HG02588 (cell line): ENCODE data around the gene SP6.

Experiments used
- ATAC-seq: cut with Tn5 transposase; IDR thresholded peaks from one replicate; pipeline ENCODE4 v1.9.1; 2021; ENCODE audit warnings: mild to moderate bottlenecking, moderate library complexity; ENCODE audit not compliant: unreplicated experiment

Gene SP6

DNA sequence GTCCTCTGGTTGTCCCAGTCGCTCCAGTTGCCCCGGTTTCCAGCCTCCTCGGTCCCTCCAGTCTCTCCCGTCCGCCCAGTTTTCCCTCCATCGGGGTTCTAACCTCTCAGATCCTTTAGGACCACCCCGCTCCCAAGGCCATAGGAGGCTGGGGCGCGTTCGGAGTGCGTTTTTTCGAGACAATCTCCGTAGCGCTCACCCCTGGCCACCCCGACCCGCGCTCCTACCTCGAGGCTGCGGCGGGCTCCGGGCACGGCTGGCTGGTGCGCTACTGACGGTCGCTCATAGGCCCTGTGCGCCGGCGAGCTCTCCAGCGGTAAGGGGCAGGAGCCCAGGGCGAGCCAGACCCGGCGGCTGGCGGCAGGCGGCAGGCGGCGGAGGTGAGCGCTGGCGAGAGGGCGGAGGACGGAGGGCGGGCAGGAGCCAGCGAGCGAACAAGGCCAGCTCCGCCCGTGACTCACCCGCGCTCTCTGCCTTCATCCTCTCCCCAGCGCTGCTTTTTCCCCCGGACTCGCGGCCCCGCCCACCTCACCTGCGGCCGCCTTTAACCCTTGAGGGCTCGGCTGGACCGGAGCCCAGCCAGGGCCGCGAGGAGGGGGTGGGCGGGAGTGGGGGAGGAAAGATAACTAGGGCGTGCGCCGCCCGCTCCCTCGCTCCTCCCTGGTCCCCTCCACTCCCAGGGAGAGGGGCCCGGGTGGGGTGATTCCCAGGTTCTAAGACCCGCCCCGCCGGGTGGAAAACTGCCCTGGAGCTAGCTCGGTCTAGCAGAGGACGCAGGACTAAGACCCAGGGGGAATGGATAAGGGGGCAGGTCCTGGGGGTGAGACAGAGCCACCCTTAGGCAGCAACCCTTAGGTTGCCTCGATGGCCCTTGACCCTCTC, at the start of gene SP6:
Gene SP6 (minus strand): TSS at position 472 of the 882 bp plus-strand sequence. CDS start 2,734 bp downstream, outside the sequence.
- ATAC-seq: no peak

DNA sequence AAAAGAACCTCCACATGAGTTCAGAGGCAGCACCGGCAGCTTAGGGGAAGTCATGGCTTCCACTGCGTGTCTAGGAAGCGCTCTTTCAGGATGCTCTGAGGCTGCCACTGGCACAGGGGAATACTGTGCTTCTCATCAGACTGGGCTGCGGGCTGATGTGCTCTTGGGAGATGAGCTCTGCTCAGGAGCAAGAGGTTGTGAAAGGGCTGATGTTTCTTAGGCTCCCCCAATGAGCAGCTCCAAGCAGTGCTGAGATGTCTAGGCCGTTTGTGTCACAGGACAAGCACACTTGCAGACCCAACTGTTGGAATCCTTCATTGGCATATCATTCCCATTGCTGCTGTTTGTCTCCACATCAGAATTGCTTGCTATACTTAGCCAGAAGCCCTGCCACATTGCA, 48.7 kb upstream of the SP6 start:
- ATAC-seq: no peak

DNA sequence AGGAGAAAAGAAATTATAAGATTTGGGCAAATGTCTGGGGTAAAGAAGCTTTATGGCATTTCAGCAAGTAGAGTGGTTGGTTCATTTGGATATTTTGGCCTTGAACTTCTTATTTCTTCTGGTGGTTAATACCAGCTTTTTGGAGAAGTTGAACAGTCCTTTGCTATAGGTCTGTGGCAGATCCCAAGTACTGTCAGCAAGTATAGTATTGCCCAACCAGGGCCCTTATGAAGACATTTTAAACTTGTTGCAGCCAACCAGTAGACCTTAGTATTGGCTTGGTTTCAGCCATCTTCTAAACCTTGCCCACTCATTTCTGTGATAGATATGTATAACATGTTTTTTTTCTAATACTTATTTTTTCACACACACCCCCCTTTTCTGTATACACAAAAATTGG, 47.3 kb upstream of the SP6 start:
- no peak for ATAC-seq

DNA sequence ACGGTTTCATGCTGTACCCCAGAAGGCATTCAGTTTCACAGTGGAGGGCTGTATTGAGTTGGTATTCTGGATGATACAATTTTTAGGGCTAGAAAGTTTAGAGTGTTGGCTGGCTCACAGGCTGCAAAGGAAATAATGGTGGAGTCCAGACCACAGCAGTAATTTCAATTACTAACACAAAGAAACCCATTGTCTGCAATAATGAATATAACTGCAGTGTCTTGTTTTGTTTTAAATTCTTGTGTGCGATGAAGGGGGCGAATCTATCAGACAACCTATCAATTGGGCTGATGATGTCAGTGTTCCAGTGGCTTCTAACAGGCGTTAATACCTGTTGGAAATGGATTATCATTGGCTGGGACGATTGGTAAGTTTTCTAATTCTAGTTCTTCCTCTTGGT, 46.6 kb upstream of the SP6 start:
- no peak for ATAC-seq

DNA sequence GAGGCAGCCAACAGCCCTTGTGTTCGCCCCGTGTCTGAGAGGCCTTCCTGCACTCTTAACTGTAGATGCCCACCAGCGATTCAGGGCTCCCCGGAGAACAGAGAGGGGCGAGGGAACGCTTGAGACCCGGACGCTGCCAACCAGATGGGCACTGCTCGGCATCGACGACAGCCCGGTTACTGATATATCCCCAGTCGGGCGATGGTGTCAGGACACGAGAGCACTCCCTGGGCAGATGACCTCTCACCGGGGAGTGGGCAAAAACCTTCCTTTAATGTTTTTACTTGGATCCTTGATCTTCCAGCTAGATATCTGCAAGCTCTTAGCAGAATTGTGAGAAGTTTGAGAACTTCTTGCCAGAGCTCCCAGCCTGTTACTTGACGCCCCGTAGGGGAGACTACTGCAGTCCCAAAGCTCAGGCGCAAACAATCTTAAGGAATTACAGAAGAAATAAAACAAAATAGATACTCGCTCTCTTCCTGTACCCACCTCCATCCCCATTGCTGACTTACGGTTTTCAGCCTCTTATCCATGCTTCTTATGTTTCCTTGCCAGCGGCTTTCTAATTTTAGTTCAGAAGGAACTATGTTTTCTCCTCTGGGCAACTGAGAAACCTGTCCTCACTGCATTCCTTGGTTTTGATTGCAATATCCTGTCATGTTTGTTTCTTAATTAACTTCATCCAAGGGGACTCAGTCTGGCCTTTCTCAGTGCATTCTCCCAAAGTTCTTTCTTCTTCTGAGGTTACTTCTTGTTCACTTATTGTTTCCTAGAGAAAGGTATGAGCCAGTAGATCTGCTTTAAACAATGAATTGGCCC, 45.9 kb upstream of the SP6 start:
- no peak for ATAC-seq

DNA sequence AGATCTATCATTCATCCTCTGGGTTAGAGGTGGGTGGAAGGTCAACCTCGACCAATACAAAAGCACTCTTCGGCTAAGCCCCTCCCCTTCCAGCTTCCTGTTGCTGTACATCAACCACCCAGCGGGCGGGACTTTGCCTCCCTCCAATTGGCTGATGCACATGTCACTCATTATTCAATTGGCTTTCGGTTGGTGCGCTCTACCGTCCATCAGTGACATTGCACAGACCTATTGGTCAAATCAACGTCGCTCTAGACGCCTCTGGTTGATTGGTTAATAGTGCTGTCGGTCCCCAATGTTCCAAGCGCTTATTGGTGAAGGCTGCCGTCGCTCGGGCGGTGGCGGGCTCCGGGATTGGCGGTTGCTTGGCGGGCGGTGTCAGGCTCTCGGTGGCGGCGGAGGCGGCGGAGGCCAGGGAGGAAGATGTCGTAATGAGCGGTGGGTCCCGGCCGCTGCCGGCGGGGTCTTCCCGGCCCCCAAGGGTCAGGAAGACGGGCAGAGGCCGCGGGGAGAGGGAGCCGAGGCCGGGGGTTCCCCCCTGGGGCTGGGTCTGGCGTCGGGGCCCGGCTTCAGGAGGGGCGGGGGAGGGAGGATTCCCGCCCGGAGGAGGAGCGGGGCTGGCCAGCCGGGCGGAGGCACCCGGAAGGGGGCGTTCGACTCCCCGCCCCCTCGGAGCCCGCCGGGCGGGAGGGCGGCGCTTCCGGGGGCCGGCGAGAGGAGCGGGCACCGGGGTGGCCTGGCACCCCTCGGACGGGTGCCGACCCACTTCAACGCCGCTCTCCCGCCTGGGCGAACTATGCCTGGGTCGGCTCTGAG, 45.1 kb upstream of the SP6 start, which contains the start of gene SP2:
Gene SP2 (plus strand): TSS at position 381 of the 816 bp plus-strand sequence. CDS start 51 bp downstream, at position 432.
- ATAC-seq: peak; percentile 89

DNA sequence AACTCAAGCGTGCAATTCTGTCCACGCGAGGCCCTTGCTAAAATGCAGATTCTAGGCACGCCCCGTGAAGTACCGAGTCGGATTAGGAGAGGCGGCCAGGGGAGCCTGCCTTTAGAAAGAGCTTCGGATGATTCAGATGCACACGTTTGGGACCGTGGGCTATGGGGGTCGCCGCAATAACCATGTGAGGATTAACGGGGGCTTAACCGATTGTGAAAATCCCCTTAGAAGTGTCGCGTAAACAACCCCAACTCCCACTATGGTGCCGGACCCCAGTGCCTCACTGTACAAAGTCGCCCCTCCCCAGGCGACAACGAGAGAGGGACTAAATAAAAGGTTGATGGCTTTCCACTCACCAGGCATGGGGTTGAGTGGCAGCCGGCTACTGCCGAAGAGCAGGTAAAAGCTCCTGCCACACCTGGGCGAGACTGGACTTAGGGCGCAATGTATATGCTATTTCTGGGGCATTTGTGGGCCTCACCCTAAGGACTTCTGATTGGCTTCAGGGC, 44.4 kb upstream of the SP6 start:
- ATAC-seq: no peak

DNA sequence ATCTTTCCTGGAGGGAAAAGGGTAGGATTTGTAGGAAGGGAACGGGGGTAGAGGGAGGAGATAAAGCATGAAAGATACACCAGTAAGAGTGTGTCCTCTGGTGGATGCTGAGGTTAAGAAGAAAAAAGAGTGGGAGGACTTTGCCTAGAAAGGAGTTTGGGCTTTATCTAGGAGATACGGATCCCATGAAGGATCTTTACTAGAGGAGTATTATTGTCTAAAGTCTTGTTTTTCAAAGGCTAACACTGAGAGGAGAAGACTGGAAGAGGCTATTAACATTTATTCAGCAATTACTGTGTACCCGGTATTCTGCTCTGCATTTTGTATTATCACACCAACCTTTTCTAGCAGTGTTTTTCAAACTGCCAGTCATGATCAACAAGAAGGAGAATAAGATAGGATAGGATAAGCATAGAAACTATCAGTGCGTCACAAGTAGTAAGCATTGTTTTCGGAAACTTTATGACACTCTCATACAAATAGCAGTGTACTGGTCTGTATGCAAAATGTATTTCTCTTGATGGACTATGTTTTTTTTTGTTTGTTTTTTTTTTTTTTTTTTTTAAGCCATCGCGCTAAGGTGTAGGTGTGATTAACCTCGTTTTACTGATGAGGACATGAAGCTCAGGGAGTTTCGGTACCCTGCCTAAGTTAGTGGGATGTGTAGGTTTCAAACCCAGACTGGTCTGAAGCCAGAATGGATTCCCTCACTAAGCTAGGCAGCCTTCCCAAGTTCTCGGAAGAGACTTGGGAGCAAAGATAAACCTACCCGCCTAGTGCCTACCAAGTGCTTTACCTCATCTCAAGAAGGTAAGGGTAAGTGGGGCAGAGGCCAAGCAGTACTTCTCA, 43.8 kb upstream of the SP6 start:
- no peak for ATAC-seq

DNA sequence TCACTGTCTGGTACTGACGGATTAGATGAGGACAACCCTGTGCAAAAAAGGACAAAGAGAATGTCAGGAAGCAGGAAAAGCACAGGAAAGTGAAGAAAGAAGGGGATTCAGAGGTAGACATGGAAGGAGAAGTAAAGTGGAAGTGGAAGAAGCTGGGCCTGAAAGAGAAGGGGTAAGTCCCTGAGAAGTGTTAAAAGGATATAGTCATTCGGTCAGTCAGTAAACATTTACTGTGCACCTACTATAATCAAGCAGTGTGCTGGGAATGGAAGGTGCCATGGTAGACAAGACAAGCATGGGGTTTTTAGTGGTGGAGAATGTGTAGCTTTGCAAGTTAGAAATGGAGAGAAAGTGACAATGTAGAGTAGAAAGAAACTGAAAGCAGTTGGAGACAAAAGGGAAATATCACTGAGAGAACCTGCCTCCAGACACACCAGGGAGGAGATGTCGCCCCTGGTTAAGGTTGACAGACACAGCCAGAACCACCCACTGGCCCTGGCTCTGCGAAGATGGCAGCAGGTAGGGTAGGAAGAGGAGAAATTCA, 40.7 kb upstream of the SP6 start:
- ATAC-seq: no peak

DNA sequence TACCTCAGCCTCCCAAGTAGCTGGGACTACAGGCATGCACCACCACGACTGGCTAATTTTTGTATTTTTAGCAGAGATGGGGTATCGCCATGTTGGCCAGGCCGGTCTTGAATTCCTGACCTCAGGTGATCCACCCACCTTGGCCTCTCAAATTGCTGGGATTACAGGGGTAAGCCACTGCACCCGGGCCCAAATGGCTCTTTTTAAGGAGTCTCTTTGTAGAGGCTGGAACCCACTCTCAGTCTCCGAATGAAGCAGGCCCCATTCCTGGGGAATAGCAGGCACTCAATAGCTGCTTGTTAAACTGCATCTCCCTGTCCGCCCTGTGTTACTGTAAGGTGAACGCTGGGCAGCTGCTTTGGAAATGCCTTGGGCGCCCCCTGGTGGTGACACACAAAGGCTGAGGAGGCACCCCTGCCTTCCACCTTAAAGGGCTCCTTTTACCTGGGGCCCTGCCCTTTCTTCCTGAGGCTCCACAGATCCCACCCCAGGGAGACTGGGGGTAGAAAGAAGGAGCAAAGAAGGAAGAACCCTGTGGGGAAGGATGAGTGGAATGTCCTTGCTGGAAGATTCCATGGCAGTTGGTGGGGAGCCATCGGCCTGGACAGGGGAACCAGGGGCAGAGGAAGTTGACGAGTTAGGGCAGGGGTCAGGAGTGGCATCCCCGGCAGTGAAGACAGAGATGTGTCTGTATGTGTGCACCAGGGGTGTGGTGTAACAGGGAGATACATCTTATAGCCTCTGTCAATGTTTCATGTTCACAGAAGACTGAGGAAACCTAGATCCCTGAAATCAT, 39.0 kb upstream of the SP6 start:
- no peak for ATAC-seq

DNA sequence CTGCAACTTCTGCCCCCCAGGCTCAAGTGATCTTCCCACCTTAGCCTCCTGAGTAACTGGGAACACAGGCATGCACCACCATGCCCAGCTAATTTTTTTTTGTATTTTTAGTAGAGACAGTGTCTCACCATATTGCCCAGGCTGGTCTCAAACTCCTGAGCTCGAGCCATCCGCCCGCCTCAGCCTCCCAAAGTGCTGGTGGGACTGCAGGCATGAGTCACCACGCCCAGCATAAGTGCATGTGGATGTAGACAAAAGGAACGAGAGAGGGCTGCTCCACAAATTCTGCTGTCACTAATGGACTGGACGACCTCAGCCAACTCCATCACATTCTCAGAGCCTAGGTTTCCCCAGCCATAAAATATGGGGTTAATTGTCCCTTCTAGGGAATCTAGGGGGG, 37.3 kb upstream of the SP6 start:
- no peak for ATAC-seq

DNA sequence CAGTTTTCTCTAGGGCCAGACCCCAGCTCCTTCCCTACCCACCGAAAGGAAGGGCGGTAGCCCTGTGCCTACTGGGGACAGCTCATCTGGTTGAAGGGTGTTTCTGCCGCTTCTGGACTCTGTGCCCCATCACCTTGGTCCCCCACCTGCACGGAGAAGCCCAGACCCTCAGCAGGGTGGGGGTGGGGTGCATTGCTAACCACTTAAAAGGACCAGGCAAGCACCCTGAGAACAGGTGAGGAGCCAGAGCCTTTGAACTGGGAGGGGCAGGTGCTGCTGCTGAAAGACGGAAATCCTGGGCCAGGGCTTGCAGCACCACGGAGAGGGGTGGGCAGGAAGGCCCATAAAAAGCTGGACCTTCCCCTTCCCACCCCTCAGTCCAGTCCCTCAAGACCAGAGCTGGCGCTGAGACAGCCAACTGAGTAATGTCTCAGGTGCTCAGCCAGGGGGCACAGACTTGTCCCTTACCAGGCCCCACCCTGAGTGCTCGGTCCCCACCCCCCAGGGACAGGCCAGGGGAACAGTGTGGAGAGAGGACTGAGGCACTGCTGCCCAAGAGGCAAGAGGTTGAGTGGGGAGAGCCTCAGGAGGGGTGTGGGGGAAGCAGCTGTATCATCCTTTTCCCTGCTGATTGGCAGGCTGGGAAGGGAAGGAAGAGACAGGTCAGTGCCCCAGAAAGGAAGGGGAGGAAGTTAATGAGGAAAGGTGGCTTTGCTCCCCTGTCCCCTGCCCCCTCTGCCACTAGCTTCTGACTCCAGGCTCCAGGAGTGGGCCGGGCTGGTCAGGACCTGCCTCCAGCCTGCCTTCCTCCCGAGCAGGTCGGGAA, 34.2 kb upstream of the SP6 start:
- no peak for ATAC-seq

DNA sequence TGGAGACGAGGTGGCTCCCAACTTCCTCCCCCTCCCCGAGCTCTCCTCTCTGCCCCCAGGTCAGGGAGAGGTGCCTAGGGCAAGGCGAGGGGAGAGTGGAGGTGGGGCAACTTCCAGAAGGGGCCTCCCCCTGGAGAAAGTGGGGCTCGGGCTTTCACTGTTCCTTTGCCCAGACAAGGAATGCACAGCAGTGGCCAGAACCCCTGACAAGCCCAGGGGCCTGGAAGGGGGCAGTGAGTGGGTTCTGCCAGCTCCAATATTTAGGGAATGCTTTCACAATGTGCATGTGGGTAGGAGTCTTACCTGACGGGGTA, 33.4 kb upstream of the SP6 start:
- no peak for ATAC-seq

DNA sequence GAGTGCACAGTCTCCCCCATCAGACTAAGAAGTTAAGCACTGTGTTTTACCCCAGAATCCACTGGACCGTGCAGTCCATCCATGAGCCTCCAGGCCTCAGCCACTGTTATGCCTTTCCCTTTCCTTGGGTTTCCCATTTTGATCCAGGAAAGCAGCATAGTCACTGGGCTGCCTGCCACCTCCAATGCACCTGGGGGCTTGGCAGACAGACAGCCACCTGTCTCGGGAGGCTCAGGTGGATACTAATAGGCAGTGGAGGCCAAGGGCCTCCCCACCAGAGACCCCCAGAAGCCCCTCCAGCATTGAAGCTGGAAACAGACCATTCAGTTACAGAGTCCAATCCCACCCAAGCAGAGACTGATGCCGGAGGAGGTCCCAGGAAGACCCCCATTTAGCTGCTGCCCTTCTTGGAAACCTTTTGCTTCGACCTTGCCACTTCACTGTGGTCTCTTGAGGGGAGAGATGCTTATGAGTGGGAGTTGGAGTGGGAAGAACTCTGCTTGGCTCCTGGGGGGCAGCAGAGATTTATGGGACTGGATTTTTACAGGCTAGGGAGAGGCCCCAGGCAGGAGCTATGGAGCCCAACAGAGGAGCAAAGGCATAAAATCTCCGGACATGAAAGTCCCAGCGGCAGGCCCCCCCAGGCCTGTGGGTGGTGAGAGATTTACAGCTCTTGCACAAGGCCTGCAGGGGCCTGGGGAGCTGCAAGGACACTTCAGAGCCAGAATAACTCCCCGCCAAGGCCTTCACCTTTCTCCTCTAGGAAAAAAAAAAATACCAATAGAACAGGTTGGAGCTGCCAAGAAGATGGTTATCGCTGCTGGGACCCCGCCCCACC, 32.8 kb upstream of the SP6 start:
- ATAC-seq: no peak

DNA sequence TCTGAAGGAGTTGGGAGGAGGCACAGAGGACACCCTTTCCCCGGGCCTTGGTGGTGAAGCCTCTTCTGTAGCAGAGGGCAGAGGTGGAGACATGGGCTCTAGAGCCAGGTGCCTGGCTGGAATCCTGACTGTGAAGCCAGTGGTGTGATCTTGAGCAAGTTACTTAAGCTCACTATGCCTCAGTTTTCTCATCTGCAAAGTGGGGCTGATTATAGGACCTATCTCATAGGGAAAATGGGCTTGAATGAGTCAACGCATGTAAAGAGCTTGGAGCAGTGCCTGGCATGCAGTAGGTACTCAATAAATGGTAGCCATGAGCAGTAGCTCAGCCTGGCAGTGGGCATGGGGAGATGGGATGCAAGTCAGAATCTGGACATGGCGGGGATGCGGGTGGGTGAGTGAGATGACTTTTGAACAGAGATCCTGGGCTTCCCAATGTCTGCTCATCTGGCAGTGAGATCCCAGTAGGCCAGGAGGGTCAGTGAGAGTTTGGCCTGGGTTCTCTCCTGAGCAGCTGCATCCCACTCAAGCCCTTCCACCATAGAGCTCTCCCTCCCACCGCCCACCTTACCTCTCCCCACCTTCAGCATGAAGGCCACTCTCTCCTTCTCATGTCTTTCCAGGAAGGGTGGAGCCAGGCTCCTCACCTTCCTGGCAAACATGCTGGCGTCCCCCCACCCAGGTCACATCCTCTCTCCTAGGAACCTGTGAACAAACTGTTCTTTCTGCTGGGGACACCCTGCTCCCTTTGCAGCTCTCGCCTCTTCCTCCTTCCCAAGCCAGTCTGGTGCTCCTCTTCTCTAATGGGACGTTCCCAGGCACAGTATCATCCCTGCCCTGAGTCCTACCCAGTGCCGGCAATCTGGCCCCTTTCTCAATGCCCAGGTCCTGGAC, 32.0 kb upstream of the SP6 start:
- ATAC-seq: no peak

DNA sequence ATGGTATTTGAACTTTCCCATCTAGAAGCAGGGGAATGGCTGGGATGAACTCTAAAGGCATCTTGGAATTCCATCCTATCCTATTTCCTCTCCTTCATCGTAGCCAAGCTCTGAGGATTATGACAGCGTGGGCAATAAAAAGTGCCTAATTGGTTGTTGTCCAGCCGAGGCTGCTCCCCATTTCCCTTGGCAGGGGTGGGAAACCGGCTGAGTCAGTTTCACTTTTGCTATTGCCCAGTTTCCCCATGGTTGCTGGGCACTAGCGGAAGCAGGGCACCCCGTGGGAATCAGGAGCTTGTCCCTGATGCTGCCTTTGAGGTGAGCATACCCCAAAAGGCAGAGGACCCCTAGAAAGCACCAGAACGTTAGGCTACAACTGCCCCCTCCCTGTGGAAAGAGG, 31.3 kb upstream of the SP6 start:
- no peak for ATAC-seq
